SU-DHL-6 (cell line): ENCODE data around the gene HS3ST3B1.

Experiments
- H2AFZ ChIP-seq: fragments of 200-600 bp; sonication (generic); 2 replicates; pipeline ENCODE4 v1.6.1; 2014; ENCODE audit warnings: low read depth, mild to moderate bottlenecking, moderate library complexity, mixed read lengths, antibody characterized with exemption, low read length; ENCODE audit not compliant: severe bottlenecking
- H3F3A ChIP-seq: fragments of 200-600 bp; shearing (Covaris generic); 2 replicates; pipeline ENCODE4 v1.6.0; 2016; ENCODE audit warnings: antibody characterized with exemption, mild to moderate bottlenecking; ENCODE audit not compliant: insufficient read depth
- H3K27ac ChIP-seq: fragments of 200-600 bp; sonication (generic); 2 replicates; pipeline ENCODE4 v1.5.1; 2016; ENCODE audit warnings: low read depth, mild to moderate bottlenecking, low read length, moderate library complexity, mixed read lengths
- H3K27me3 ChIP-seq: fragments of 200-600 bp; sonication (generic), shearing (Covaris generic); 2 replicates; pipeline ENCODE4 v1.6.0; 2014; ENCODE audit warnings: mild to moderate bottlenecking, low read length
- H3K36me3 ChIP-seq: fragments of 200-600 bp; sonication (generic); 2 replicates; pipeline ENCODE4 v1.6.1; 2014; ENCODE audit warnings: mild to moderate bottlenecking, low read length, mixed read lengths
- H3K4me2 ChIP-seq: fragments of 300-600, 200-600 bp; shearing (Covaris generic), sonication (generic); 2 replicates; pipeline ENCODE4 v1.6.0; 2014; ENCODE audit warnings: low read length, low read depth, mild to moderate bottlenecking; ENCODE audit not compliant: poor library complexity, severe bottlenecking
- H3K4me3 ChIP-seq: fragments of 200-600 bp; sonication (generic); 2 replicates; pipeline ENCODE4 v1.5.1; 2014; ENCODE audit warnings: antibody characterized with exemption, low read length, mild to moderate bottlenecking, mixed read lengths; ENCODE audit not compliant: insufficient read depth, poor library complexity, severe bottlenecking
- H3K79me2 ChIP-seq: fragments of 200-600 bp; sonication (generic); 2 replicates; pipeline ENCODE4 v1.6.1; 2014; ENCODE audit warnings: mild to moderate bottlenecking, low read length, moderate library complexity; ENCODE audit not compliant: insufficient read depth
- H3K9ac ChIP-seq: fragments of 200-600 bp; sonication (generic); 2 replicates; pipeline ENCODE4 v1.7.0; 2014; ENCODE audit warnings: mild to moderate bottlenecking, low read length
- H3K9me2 ChIP-seq: fragments of 200-600 bp; sonication (generic); replicated peaks from 2 replicates; pipeline ENCODE4 v1.6.1; 2014; ENCODE audit warnings: low read length; ENCODE audit not compliant: insufficient read depth
- H3K9me3 ChIP-seq: fragments of 200-600 bp; sonication (generic); 2 replicates; pipeline ENCODE4 v1.6.1; 2014; ENCODE audit warnings: low read length, mixed read lengths; ENCODE audit not compliant: insufficient read depth
- H4K20me1 ChIP-seq: fragments of 200-600 bp; sonication (generic); 2 replicates; pipeline ENCODE4 v1.6.1; 2014; ENCODE audit warnings: low read depth, mild to moderate bottlenecking, antibody characterized with exemption, low read length, moderate library complexity, mixed read lengths
- CTCF ChIP-seq: fragments of 200-600 bp; sonication (generic); IDR thresholded peaks from one replicate; pipeline ENCODE4 v1.5.1; 2017; ENCODE audit warnings: antibody characterized with exemption, mild to moderate bottlenecking, low read length, moderate library complexity; ENCODE audit not compliant: insufficient read depth, poor library complexity, severe bottlenecking
- EZH2phosphoT487 ChIP-seq: fragments of 200-600 bp; sonication (generic), shearing (Covaris generic); conservative IDR thresholded peaks from 2 replicates; pipeline ENCODE4 v1.6.1; 2018; ENCODE audit warnings: mild to moderate bottlenecking, antibody characterized with exemption, low read length, moderate library complexity, mixed read lengths

HS3ST3B1 gene

GRCh38 chr17:14340857-14341754, 40.2 kb downstream of the HS3ST3B1 start:
- H3K79me2 ChIP-seq = no peaks in the 10 kb centered on the region
- H3F3A ChIP-seq = no peaks in the 10 kb centered on the region
- no peak overlapping the region for H3K9ac ChIP-seq
- H3K9me3 ChIP-seq = no peaks in the 10 kb centered on the region
- no peaks in the 10 kb centered on the region for H3K36me3 ChIP-seq
- no peaks in the 10 kb centered on the region for H4K20me1 ChIP-seq
- H3K4me2 ChIP-seq = no peak overlapping the region
- TF ChIP-seq CTCF (no peak), EZH2phosphoT487 (no peak)
- H3K27me3 ChIP-seq = no peaks in the 10 kb centered on the region
- no peak overlapping the region for H2AFZ ChIP-seq
- H3K4me3 ChIP-seq = no peak overlapping the region
- H3K27ac ChIP-seq = no peak overlapping the region
- H3K9me2 ChIP-seq = no peaks in the 10 kb centered on the region

GRCh38 chr17:14341866-14342265, 41.0 kb downstream of the HS3ST3B1 start:
- no peaks in the 10 kb centered on the region for H3K79me2 ChIP-seq
- no peak for TF ChIP-seq CTCF
- no peak for TF ChIP-seq EZH2phosphoT487
- no peaks in the 10 kb centered on the region for H4K20me1 ChIP-seq
- H3K27me3 ChIP-seq = no peaks in the 10 kb centered on the region
- H3K27ac ChIP-seq = no peak overlapping the region
- H3K9me2 ChIP-seq = no peaks in the 10 kb centered on the region
- H3K4me3 ChIP-seq = no peak overlapping the region
- no peaks in the 10 kb centered on the region for H3K36me3 ChIP-seq
- H3F3A ChIP-seq = no peaks in the 10 kb centered on the region
- no peak overlapping the region for H2AFZ ChIP-seq
- H3K4me2 ChIP-seq = no peak overlapping the region
- H3K9me3 ChIP-seq = no peaks in the 10 kb centered on the region
- H3K9ac ChIP-seq = no peak overlapping the region

GRCh38 chr17:14346801-14347200, 45.9 kb downstream of the HS3ST3B1 start:
- H3K36me3 ChIP-seq = no peaks in the 10 kb centered on the region
- no peaks in the 10 kb centered on the region for H3K79me2 ChIP-seq
- no peak overlapping the region for H3K4me3 ChIP-seq
- TF ChIP-seq EZH2phosphoT487 (no peak), CTCF (no peak)
- H3K9ac ChIP-seq = no peak overlapping the region
- no peaks in the 10 kb centered on the region for H3K27me3 ChIP-seq
- no peak overlapping the region for H2AFZ ChIP-seq
- no peaks in the 10 kb centered on the region for H3K9me3 ChIP-seq
- no peak overlapping the region for H3K4me2 ChIP-seq
- H3K9me2 ChIP-seq = no peaks in the 10 kb centered on the region
- no peaks in the 10 kb centered on the region for H4K20me1 ChIP-seq
- H3K27ac ChIP-seq = no peak overlapping the region
- H3F3A ChIP-seq = no peaks in the 10 kb centered on the region
